Endothelial cell of umbilical vein (primary cell): ENCODE results near the gene NCOA5. TPM values are rescaled to one million over a fixed set of nuclear protein-coding genes. Genes with fewer than 3 reads are reported as not detected.

Experiments used
- BruUV-seq: library from RNA; stranded (reverse); fragments of 400-500 nt; replicated peaks from 2 replicates; lab custom pipeline; 2021; lab: Mats Ljungman, UMichigan
- CTCF ChIA-PET: fragments of 300-600, 350-600 bp; sonication (Branson Sonifier 250); formaldehyde crosslinking; loops from one replicate; lab custom pipeline; 2021; ENCODE audit warnings: antibody characterized with exemption, inconsistent platforms; lab: Charles Lee
- POLR2A ChIA-PET: fragments of 300-600, 350-600 bp; sonication (Branson Sonifier 250); formaldehyde crosslinking; loops from one replicate; lab custom pipeline; 2021; ENCODE audit warnings: antibody characterized with exemption, inconsistent platforms; lab: Charles Lee
- DNase-seq: peaks from one replicate; pipeline ENCODE4 v3.0.0-alpha.2; 2011; ENCODE audit warnings: low read depth, low spot score
- FAIRE-seq: peaks from 2 replicates; lab custom pipeline; 2011; peaks lifted over from hg19 to GRCh38; lab: Jason Lieb, UNC
- H2AFZ ChIP-seq: 2 replicates; pipeline ENCODE4 v1.6.0; 2012; ENCODE audit warnings: low read depth, low read length, control low read depth, inconsistent platforms
- H3K27ac ChIP-seq: 2 replicates; pipeline ENCODE4 v1.5.1; 2011; ENCODE audit warnings: low read depth, mild to moderate bottlenecking, control low read depth, low read length, moderate library complexity; ENCODE audit not compliant: insufficient read depth
- H3K27me3 ChIP-seq, 2 experiments: 2 replicates each; pipeline versions ENCODE4 v1.6.0 to v1.6.1; 2011; ENCODE audit warnings: low read length in 2 of 2, mixed read lengths in 1 of 2; ENCODE audit not compliant: control insufficient read depth in 2 of 2, insufficient read depth in 2 of 2
- H3K36me3 ChIP-seq, 2 experiments: 2 replicates in 1 of 2; 3 replicates in 1 of 2; pipeline ENCODE4 v1.5.1; 2011; ENCODE audit warnings: low read length in 2 of 2, mild to moderate bottlenecking in 1 of 2, moderate library complexity in 1 of 2; ENCODE audit not compliant: control insufficient read depth in 2 of 2, insufficient read depth in 2 of 2; ENCODE audit errors: extremely low read depth in 1 of 2
- H3K4me1 ChIP-seq: 3 replicates; pipeline ENCODE4 v1.5.1; 2011; ENCODE audit warnings: mild to moderate bottlenecking, low read length; ENCODE audit not compliant: control insufficient read depth, insufficient read depth; ENCODE audit errors: extremely low read depth
- H3K4me2 ChIP-seq: 2 replicates; pipeline ENCODE4 v1.6.1; 2011; ENCODE audit warnings: low read length, control low read depth, mixed read lengths; ENCODE audit not compliant: insufficient read depth
- H3K4me3 ChIP-seq, 3 experiments: fragments of 200-600 bp in 1 of 3; sonication (generic), shearing (Covaris generic) in 1 of 3; replicated peaks in 1 of 3; 2 replicates each; pipeline ENCODE4 v1.5.1; 2011 to 2016; ENCODE audit warnings: control low read depth in 3 of 3, low read length in 3 of 3, mild to moderate bottlenecking in 2 of 3, inconsistent platforms in 1 of 3, low read depth in 1 of 3, moderate library complexity in 1 of 3; ENCODE audit not compliant: insufficient read depth in 1 of 3
- H3K79me2 ChIP-seq: 2 replicates; pipeline ENCODE4 v1.6.0; 2012; ENCODE audit warnings: low read length, inconsistent platforms; ENCODE audit not compliant: control insufficient read depth, insufficient read depth
- H3K9ac ChIP-seq: replicated peaks from 2 replicates; pipeline ENCODE3; 2011; ENCODE audit warnings: low read length, control low read depth; ENCODE audit not compliant: insufficient read depth; ENCODE audit errors: extremely low read depth
- H3K9me1 ChIP-seq: replicated peaks from 3 replicates; pipeline ENCODE4 v1.6.0; 2011; ENCODE audit warnings: mild to moderate bottlenecking, low read length; ENCODE audit not compliant: control insufficient read depth, insufficient read depth; ENCODE audit errors: extremely low read depth
- H3K9me3 ChIP-seq: replicated peaks from 2 replicates; pipeline ENCODE4 v1.5.1; 2012; ENCODE audit warnings: low read length, inconsistent platforms; ENCODE audit not compliant: control insufficient read depth, insufficient read depth
- H4K20me1 ChIP-seq: replicated peaks from 2 replicates; pipeline ENCODE3; 2011; ENCODE audit warnings: mild to moderate bottlenecking, low read length; ENCODE audit not compliant: control insufficient read depth, insufficient read depth; ENCODE audit errors: extremely low read depth
- FOS ChIP-seq: IDR thresholded peaks from 2 replicates; pipeline ENCODE4 v1.6.1; 2011; ENCODE audit warnings: mild to moderate bottlenecking, low read length, moderate library complexity, borderline replicate concordance; ENCODE audit not compliant: insufficient read depth
- GATA2 ChIP-seq: IDR thresholded peaks from 2 replicates; pipeline ENCODE4 v1.7.0; 2011; ENCODE audit warnings: low read depth, mild to moderate bottlenecking, moderate library complexity, mixed read lengths, low read length; ENCODE audit not compliant: insufficient read length, insufficient read depth
- JUN ChIP-seq: IDR thresholded peaks from 2 replicates; pipeline ENCODE4 v1.6.1; 2011; ENCODE audit warnings: borderline replicate concordance, low read depth; ENCODE audit not compliant: insufficient read length, insufficient read depth
- MAX ChIP-seq: IDR thresholded peaks from 2 replicates; pipeline ENCODE4 v1.6.1; 2011; ENCODE audit not compliant: insufficient read depth, insufficient read length
- MYC ChIP-seq: IDR thresholded peaks from one replicate; pipeline ENCODE4 v1.6.1; 2011; ENCODE audit warnings: mild to moderate bottlenecking, low read depth, low read length
- POLR2A ChIP-seq: IDR thresholded peaks from 2 replicates; pipeline ENCODE4 v1.6.1; 2012; ENCODE audit warnings: low read depth, mild to moderate bottlenecking, control low read depth, low read length
- dilution Hi-C: fragments of 300-500 bp; cut with MboI; formaldehyde crosslinking; loops from one replicate; pipeline ENCODE4 v1.15.0; 2019; ENCODE audit warnings: low sequenced_read_pairs; ENCODE audit not compliant: extremely low pct_ligation_motif_present
- intact Hi-C: fragments of 100-400 bp; cut with micrococcal nuclease; formaldehyde crosslinking; loops from one replicate; pipeline ENCODE4 v1.10.0; 2022
- polyA plus RNA-seq, 4 experiments: library from polyadenylated mRNA; depleted of rRNA in 3 of 4; stranded (reverse) in 3 of 4; unstranded in 1 of 4; fragments of >200 nt; gene quantifications; 2 replicates each; pipeline versions ENCODE4 v1.2.1 to v1.2.3, GENCODE V29; 2011 to 2012; ENCODE audit warnings: missing spikeins in 1 of 4
- total RNA-seq: library from RNA; stranded (reverse); gene quantifications from 2 replicates; pipeline ENCODE4 v1.2.3, GENCODE V29; 2021
- TF ChIP-seq, protein P1 (sequence below), 2 donors: IDR thresholded peaks; 1 replicate in 1 of 2; 2 replicates in 1 of 2; pipeline ENCODE4 v1.5.1; 2011; ENCODE audit warnings: low read length in 2 of 2, mild to moderate bottlenecking in 2 of 2, moderate library complexity in 2 of 2, control low read depth in 1 of 2, inconsistent platforms in 1 of 2, low read depth in 1 of 2; ENCODE audit not compliant: insufficient read depth in 1 of 2; ENCODE audit errors: extremely low read depth in 1 of 2

The NCOA5 gene
- total and polyA plus RNA-seq, 2 donors (not counting 3 experiments of a cell fraction or from before 2014, with no cell fraction given), result 32.0 to 39.5 TPM

GRCh38 chr20:46132705-46133120 is 43.0 kb upstream of the NCOA5 start:
- FAIRE-seq (peak; percentile 82), DNase-seq (peak; percentile 77)
- dilution Hi-C loops, result no loop called here
- Histone ChIP-seq H3K79me2 (no peaks in the 10 kb centered on the region), H4K20me1 (no peaks in the 10 kb centered on the region), H3K9ac (no peak overlapping the region), H2AFZ (no peak overlapping the region), H3K27ac (no peak overlapping the region), H3K27me3 (peaks cover 8 to 9% of the 10 kb centered on the region in 2 experiments), H3K4me2 (no peak overlapping the region), H3K36me3 (no peaks in the 10 kb centered on the region), H3K4me1 (peaks cover 3% of the 10 kb centered on the region), H3K9me3 (no peaks in the 10 kb centered on the region), H3K9me1 (no peaks in the 10 kb centered on the region), H3K4me3 (no peak overlapping the region)
- ChIA-PET CTCF (interaction anchor here (0.8 to 6.2 kb wide), 16 partner anchors 13 to 548 kb away, joined by 3 to 77 read pairs (median 4); no protein-coding TSS in a partner anchor), POLR2A (no interaction called here)
- TF ChIP-seq JUN (no peak), MAX (no peak)
- TF ChIP-seq, protein P1, sequence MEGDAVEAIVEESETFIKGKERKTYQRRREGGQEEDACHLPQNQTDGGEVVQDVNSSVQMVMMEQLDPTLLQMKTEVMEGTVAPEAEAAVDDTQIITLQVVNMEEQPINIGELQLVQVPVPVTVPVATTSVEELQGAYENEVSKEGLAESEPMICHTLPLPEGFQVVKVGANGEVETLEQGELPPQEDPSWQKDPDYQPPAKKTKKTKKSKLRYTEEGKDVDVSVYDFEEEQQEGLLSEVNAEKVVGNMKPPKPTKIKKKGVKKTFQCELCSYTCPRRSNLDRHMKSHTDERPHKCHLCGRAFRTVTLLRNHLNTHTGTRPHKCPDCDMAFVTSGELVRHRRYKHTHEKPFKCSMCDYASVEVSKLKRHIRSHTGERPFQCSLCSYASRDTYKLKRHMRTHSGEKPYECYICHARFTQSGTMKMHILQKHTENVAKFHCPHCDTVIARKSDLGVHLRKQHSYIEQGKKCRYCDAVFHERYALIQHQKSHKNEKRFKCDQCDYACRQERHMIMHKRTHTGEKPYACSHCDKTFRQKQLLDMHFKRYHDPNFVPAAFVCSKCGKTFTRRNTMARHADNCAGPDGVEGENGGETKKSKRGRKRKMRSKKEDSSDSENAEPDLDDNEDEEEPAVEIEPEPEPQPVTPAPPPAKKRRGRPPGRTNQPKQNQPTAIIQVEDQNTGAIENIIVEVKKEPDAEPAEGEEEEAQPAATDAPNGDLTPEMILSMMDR (IDR thresholded peaks at IDR 0.05; ENCODE audit: extremely low read depth in 1 of 2, insufficient read depth in 1 of 2, low read depth in 1 of 2, low read length in 2 of 2), result peak; percentile 81 to 95
- intact Hi-C loops, result loop anchor here (1.0 to 5.0 kb wide), 10 partner anchors 42 to 556 kb away; partner anchors contain the start of genes CDH22 and TP53RK
- no TSS peak for BruUV-seq

DNA sequence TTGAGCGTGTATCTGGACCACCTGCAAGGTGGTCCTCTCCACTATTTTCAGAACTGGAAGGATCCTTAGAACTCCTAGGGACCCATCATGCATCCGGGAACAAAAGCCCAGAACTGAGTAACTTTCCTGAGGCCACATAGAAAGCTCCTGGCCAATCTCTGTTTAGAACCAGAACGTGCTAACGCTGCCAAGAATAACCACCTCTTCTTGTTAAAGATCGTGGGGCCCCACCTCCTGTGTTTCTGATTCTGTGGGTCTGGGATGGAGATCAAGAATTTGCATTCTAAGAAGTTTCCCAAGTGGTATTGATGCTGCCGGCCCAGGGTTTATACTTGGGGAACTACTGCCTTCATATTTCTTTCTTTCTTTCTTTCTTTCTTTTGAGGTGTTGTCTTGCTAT is 41.6 kb upstream of the NCOA5 start:
- H3K79me2 ChIP-seq, result no peaks in the 10 kb centered on the region
- no peaks in the 10 kb centered on the region for H4K20me1 ChIP-seq
- H3K27ac ChIP-seq, result no peak overlapping the region
- H3K4me1 ChIP-seq, result peaks cover 3% of the 10 kb centered on the region
- no peaks in the 10 kb centered on the region for H3K9me1 ChIP-seq
- CTCF ChIA-PET, result interaction anchor here (0.8 to 6.2 kb wide), 8 partner anchors 10 to 307 kb away, joined by 3 to 77 read pairs (median 10); no protein-coding TSS in a partner anchor
- H3K9ac ChIP-seq, result no peak overlapping the region
- BruUV-seq, result no TSS peak
- H3K9me3 ChIP-seq, result no peaks in the 10 kb centered on the region
- H3K36me3 ChIP-seq, result peaks cover 0 to 2% of the 10 kb centered on the region in 2 experiments
- no peak overlapping the region for H3K4me3 ChIP-seq
- intact Hi-C loops, result loop anchor here (5.0 kb wide), 1 partner anchor 231 kb away; no protein-coding TSS in a partner anchor
- dilution Hi-C loops, result no loop called here
- H3K4me2 ChIP-seq, result no peak overlapping the region
- POLR2A ChIA-PET, result no interaction called here
- FAIRE-seq, result peak; percentile 81
- no peak for TF ChIP-seq POLR2A
- no peak for TF ChIP-seq MAX
- TF ChIP-seq MYC, result no peak
- no peak for TF ChIP-seq GATA2
- no peak for TF ChIP-seq FOS
- DNase-seq, result peak; percentile 27
- H2AFZ ChIP-seq, result no peak overlapping the region
- H3K27me3 ChIP-seq, result peaks cover 7 to 9% of the 10 kb centered on the region in 2 experiments
